SHP77 treated with DMSO at 0.1 percent for 48 hours (cell line): ENCODE measurements around the gene PRSS38.

Experiments used
- DNase-seq: peaks from one replicate; lab custom pipeline; 2025; lab: John Stamatoyannopoulos, UW

The PRSS38 gene

DNA sequence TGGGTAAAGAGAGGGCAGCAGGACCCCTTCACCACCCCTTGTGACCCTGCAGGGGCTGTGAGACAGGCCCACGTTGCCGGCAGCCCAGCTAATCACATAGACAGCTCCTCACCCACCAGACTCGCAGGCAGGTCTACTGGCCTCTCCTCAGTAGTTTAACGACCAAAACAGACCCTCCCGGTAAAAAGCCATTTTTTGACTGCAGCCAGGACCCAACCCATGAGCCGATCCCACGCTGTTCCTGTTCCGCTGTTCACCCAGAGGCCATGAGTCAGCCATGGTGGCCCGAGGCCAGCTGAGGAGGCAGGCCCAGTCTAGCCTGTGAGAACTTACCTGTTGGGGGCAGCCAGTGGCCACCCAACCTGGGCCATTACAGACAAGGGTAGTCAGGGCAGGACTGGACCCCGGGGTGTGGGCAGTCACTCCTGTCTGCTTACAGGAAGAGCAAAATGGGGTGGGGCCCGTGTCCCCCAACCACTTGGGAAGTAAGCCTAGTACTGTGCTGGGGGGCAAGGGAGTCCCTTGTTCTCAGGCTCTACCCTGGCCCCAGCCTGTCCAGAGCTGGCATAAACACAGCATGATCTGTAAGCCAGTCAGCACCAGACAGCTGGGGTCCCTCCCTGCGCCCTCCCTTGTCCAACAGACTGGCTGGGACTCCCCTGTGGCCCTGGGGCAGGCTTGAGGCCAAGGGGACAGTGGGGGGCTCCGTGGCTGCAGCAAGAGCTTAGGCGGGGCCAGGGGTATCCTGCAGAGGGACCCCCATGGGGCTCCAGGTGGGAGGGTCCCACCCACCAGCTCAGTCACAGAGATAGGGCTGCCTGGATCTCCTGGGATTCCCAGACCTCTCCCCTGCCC, 70.4 kb downstream of the PRSS38 start:
- DNase-seq = no peak

DNA sequence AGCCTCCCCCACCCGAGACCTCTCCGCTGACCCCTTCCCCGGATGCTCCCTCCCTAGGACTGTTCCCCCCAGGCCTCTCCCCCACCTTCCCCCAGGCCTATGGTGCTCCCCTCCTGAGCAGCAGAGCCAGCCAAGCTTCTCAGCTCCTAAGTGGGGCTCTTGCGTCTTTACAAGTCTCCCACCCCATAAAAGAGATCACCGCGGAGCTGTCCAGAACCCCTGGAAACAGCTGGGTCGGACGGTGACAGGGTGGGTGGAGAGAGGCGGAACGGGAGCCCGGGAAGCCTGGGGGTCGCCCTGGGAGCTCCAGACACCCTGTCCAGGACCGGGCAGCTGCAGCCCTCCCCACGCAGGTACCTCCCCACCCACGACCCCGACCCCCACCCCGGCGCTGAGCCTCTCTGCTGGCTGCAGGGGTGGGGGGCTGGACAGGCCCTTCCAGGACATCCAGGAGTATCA, 71.1 kb downstream of the PRSS38 start:
- DNase-seq = no peak

GRCh38 chr1:227886993-227887696, 71.7 kb downstream of the PRSS38 start:
- no peak for DNase-seq

DNA sequence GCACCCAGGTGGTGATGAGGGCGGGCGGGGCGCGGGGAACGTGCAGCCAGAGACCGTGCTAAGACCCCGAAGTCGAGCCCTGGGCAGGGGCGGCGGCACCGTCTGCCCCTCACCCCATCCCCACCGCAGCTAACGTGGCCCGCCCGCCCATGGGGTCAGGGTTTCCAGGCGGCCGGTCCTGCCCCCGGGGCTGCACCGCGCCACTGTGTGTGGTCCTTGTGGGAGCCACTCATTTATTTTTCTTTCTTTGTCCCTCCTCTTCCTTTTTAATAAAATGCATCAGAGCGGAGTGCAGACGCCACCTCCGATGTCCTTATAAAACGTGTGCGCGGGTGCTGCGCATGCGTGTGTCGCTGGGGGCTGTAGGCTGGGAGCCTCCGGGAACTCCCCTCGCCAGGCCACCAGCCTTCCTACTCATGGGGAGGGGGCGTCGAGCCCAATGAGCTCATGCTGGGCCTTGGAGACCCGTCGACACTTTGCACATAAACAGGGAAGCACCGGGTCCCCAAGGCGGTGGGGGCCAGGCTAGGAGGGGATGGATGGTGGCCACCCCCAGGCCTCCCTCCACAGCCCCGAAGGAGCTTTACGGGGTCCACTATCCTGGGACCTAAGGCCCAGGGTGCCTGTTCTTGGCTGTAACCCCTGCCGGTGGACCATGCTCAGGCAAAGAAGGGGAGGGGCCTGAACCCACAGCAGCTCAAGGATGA, 72.4 kb downstream of the PRSS38 start:
- DNase-seq = no peak

GRCh38 chr1:227888404-227889046, 73.0 kb downstream of the PRSS38 start:
- DNase-seq = no peak

DNA sequence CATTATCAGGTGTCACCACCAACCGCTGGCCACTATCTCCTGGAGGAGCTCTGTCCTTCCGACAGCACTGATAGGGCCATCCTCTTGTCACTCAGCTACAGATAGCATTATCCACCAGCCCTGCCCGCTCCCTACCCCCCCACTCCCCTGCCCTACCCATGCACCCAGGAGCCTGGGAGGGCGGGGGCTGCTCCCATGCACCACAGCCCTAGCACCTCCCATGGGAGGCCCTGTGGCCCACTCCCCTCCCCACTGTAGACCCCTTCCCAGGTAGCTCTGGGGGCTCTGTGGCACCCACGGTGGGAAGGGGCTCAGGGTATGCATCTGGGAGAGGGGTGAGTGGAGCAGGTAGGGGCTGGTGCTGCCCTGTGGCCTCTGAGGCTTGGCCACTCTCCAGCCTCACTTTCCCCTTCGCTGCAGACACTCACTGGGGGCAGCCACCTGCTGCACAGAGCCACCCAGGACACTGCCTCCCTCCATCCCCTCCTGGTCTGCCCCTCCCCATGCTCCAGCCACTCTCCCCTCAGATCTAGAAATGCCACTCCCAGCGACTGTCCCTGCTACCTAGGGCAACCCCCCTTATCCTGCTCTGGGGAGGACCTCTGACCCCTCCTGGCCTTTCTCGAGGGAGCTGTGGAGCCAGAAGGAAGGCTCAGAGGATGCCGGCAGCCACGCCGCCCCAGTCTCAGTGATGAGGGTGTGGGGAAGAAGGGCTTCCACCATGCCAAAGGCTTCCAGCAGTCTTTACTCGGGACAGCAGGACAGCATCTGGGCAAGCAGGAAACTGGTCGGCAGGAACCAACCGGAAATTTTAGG, 73.8 kb downstream of the PRSS38 start:
- DNase-seq = no peak

DNA sequence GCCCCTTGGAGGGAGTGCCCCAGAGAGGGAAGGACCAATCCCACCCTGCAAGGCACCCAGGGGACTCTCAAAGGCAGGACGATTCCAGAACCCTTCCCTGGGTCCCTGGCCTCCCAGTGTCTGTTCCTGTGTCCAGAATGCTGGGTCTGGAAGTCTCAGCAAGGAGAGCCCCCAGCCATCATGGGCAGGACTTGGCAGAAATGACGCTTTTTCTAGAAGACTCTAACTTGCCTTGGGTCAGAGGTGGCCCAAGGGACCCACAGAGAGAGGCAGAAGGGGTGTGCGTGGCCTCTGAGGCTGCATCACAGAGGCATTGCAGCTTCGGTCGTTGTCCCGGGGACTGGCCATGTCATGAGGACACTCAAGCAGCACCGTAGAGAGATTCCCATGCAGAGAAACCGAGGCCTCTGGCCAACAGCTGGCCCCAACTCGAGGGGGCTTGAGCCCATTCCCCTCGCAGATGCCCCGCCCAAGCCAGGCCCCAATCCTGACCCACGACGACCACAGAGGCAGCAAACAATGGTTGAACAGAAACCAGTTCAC, 74.5 kb downstream of the PRSS38 start:
- DNase-seq = no peak

DNA sequence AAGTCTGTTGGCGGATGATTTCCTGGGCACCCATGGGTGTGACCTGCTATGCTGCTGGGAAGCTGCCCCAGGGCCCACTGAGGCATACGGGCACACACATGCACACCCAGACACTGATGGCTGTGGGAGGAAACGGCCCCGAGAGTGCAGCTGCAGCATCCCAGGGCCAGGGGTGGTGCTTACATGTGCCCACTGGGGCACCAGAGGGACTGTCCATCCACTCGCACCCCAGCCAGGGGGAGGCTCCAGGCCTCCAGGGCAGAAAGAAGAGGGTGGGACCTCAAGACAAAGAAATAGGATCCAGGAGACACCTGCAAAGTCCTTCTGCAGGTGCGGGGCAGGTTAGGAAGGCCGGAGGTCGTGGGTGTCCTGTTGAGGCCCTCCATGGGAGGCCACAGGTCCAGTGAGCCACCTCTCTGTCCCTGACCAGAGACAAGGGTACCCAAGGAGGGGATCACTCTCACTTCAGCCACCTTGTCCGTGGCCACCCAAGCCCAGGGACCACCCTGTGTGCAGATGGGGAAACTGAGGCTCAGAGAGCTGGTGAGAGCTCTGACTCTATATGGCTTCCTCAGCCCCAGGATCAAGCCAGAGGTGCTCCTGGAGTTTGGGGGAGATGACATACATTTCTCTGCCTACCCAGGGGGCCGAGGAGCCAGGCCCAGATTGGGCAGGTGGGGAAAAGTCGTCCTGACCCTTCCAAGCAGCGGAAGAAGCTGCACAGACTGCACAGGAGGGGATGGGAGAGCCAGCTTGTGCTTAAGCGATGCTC, 75.2 kb downstream of the PRSS38 start:
- no peak for DNase-seq

- DNase-seq = no peak
These were observed 75.9 kb downstream of the PRSS38 start for GRCh38 chr1:227891223-227891954.

GRCh38 chr1:227891955-227892488, 76.5 kb downstream of the PRSS38 start:
- DNase-seq = no peak

DNA sequence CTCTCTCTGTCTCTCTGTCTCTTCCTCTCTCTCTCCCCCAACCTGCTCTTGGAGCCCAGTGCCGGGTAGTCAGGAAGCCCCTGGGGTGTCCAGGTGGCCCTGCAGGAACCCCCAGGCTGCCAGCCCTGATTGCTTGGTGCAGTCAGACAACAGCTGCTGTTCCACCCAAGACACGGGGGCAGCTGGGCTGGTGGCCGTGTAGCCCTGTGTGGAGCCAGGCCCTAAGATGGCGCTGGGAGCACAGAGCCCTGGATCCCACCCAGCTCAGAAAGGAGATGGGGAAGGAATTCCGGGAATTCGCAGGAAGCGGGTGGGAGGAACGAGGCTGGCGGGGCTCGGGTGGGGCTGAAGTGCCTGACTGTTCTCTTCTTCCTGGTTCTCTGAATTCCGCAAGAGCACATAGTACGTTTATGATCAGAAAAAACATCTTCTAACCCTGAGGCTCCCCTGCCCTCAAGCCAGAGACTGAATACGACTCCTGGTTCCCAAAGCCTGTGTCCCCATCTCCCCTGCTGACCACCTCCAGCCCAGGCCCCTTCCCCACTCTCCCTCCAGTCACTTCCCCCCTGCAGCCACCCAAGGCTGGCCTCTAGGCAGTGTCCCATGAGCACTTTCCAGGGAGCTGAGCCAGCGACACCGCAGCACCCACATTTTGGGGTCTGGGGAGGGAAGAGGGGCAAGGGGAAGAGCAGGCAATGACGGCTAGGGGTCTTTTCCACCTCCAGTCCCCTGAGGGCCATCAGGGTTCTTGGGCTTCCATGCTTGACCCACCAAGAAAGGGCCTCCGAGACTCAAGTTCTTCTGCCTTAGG, 77.2 kb downstream of the PRSS38 start:
- DNase-seq = no peak

DNA sequence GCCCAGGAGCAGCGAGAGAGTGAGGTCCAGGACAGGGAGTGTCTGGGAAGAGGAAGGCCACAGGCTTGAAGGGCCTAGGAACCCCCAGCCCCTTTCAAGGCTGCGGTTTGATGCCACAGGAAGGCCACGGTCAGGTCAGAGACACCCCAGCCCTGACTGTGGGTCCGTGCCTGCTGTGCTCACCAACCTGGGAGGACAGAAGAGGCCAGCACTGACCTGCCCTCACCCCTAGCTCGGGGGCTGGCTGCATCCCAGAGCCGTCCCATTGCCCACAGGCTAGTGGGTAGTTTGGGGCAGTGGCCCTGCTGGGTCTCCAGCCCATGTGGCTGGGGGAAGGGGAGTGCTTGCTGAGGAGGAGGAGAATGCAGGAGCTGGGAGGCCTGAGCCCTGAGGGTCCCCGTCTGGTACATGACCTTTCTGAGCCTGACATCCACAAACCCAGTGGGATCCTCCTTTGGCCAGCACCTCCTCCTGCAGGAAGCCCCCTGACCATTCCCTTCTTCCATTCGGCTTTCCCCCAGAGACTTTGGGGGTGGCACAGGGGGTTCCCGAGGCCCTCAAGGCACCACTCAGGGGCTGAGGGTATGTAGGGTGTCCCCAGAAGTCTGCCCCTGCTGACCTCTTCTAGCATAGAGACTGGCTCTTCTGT, 77.9 kb downstream of the PRSS38 start:
- no peak for DNase-seq

GRCh38 chr1:227893949-227894721, 78.7 kb downstream of the PRSS38 start:
- DNase-seq = no peak

DNA sequence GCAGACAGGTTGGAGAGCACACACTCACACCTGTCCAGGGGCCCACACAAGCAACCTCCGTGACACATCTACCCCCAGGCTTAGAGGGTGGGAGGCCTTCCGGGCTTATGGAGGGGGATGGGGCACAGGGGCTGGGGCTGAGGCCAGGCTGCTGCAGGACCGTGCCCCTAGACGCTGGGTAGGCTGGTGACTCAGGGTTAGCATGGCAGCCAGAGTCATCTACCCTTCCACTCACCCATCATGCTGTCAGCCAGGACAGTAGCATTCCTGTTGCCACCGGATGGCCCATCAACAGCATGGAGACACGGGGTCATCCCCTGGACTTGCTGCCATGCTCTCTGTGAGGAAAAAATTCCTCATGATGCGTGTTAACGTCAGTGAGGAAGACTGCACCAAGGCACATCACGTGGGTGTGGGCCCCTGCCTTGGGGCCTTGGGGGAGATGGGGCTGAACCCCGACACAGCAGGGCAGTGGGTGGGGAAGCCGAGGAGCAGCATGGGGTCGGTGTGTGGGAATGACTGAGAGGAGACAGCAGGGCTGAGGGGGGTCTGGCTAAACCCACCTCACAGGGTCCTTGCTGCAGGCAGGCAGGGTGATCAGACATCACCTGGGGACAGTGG, 79.5 kb downstream of the PRSS38 start:
- no peak for DNase-seq
